Adrenal gland (tissue), 12 donors: ENCODE data around the gene HOXA5. TPM values are rescaled to one million over a fixed set of nuclear protein-coding genes. Genes with fewer than 3 reads are reported as not detected.

Experiments used
- DNase-seq, 7 donors: peaks; one replicate each; pipeline ENCODE4 v3.0.0-alpha.2; 2019 to 2020
- H3K27ac ChIP-seq, 5 donors: fragments of 200-600 bp; sonication (generic) in 4 of 5; 1 replicate in 3 of 5; 2 replicates in 2 of 5; pipeline versions ENCODE4 v1.5.1 to v1.8.0; 2016 to 2020; ENCODE audit warnings: mild to moderate bottlenecking in 1 of 5
- H3K27me3 ChIP-seq: fragments of 200-600 bp; 2 replicates; pipeline ENCODE4 v1.8.0; 2021
- H3K36me3 ChIP-seq, 2 donors: fragments of 200-600 bp; replicated peaks in 1 of 2; 1 replicate in 1 of 2; 2 replicates in 1 of 2; pipeline versions ENCODE4 v1.5.1 to v1.8.0; 2018 to 2022
- H3K4me1 ChIP-seq, 2 donors: fragments of 200-600 bp; replicated peaks in 1 of 2; 1 replicate in 1 of 2; 2 replicates in 1 of 2; pipeline versions ENCODE4 v1.5.1 to v1.8.0; 2018 to 2021
- H3K4me3 ChIP-seq, 4 donors: fragments of 200-600 bp; sonication (generic) in 3 of 4; one replicate each; pipeline ENCODE4 v1.5.1; 2016 to 2018
- H3K9me3 ChIP-seq, 3 donors: fragments of 200-600 bp; sonication (generic) in 1 of 3; replicated peaks in 1 of 3; 1 replicate in 2 of 3; 2 replicates in 1 of 3; pipeline versions ENCODE4 v1.5.1 to v1.8.0; 2016 to 2021
- CTCF ChIP-seq, 6 experiments: fragments of 450-650 bp in 4 of 6; fragments of 200-600 bp in 2 of 6; sonication (generic) in 1 of 6; IDR thresholded peaks; 1 replicate in 5 of 6; 2 replicates in 1 of 6; pipeline versions ENCODE4 v1.5.1 to v1.8.0; 2016 to 2021; ENCODE audit warnings: antibody characterized with exemption in 6 of 6, mild to moderate bottlenecking in 2 of 6, moderate library complexity in 1 of 6
- POLR2A ChIP-seq, 2 donors: fragments of 450-650 bp; IDR thresholded peaks; one replicate each; pipeline ENCODE4 v1.6.1; 2017; ENCODE audit warnings: antibody characterized with exemption in 2 of 2, mild to moderate bottlenecking in 2 of 2, moderate library complexity in 1 of 2
- WGBS, 4 donors: extraction: QIAGEN DNeasy Blood & Tissue Kit in 2 of 4; methylation state at CpG; one replicate each; pipeline versions ENCODE4 v1.1.5 to v1.1.7; 2013 to 2017; 5-methylcytosine and 5-hydroxymethylcytosine counted together
- intact Hi-C, 2 donors: fragments of 100-400 bp; cut with DNase I; formaldehyde crosslinking; loops; one replicate each; pipeline versions ENCODE4 v1.14.1 to v1.15.0; 2022 to 2023
- polyA plus RNA-seq, 3 donors: library from polyadenylated mRNA; stranded (reverse); fragments of 200-250 nt in 2 of 3; fragments of 350-450 nt in 1 of 3; fragmentation: Illumina TruSeq in 1 of 3; extraction: RNeasy Lipid Tissue Mini Kit (QIAGEN cat#74804) in 1 of 3; gene quantifications; one replicate each; pipeline ENCODE4 v1.2.3, GENCODE V29; 2013 to 2014
- total RNA-seq, 9 donors: library from RNA; depleted of rRNA in 4 of 9; stranded (reverse); fragments of >200 nt in 4 of 9; fragments of 120-200 nt in 1 of 9; fragmentation: NEBNext Ultra II Directional in 1 of 9; extraction: Animal tissue kit (Norgen Biotek cat#: 25700) in 1 of 9; gene quantifications; one replicate each; pipeline versions ENCODE4 v1.1.0 to v1.2.4, GENCODE V29; 2013 to 2023
- donor health status: healthy with polysubstance abuse.
- donor health status: Bipolar disorder and iron deficiency.
- donor health status: DM: yes; HTN: yes; CAD: no.
- donor health status: DM: no; HTN: no; CAD: no.
- donor health status: DM: no; HTN: no; CAD: no.
- donor health status: DM: yes; HTN: yes; CAD: no.

HOXA5 gene
- total and polyA plus RNA-seq, 12 donors, result 21.8 to 132 (median 57.0) TPM

GRCh38 chr7:27109466-27110185 lies 33.9 kb downstream of the HOXA5 start:
- Histone ChIP-seq H3K4me3 (no peak overlapping the region), H3K4me1 (peaks cover 0 to 17% of the 10 kb centered on the region in 2 donors), H3K36me3 (no peaks in the 10 kb centered on the region), H3K27ac (peak overlapping the region in 3 of 5 donors; percentile 36 to 97 (median 90)), H3K27me3 (no peaks in the 10 kb centered on the region), H3K9me3 (no peaks in the 10 kb centered on the region)
- TF ChIP-seq CTCF (IDR thresholded peaks at IDR 0.05) (no peak), POLR2A (IDR thresholded peaks at IDR 0.05) (no peak)
- no peak for DNase-seq
- intact Hi-C loops, result loop anchor here in 1 of 2 donors (10.0 kb wide), 1 partner anchor 245 kb away; the partner anchor contains the start of gene SKAP2
- WGBS, 4 donors, result 80 to 100% (median 90%) methylated on average over 2 to 4 of the region's 4 CpGs

GRCh38 chr7:27108390-27109127 lies 34.9 kb downstream of the HOXA5 start:
- no peaks in the 10 kb centered on the region for H3K27me3 ChIP-seq

GRCh38 chr7:27107391-27108381 lies 35.8 kb downstream of the HOXA5 start:
- TF ChIP-seq POLR2A (IDR thresholded peaks at IDR 0.05) (no peak), CTCF (IDR thresholded peaks at IDR 0.05) (no peak)
- intact Hi-C loops, result loop anchor here in 1 of 2 donors (10.0 kb wide), 1 partner anchor 243 kb away; the partner anchor contains the start of gene SKAP2
- Histone ChIP-seq H3K27ac (peak overlapping the region in 4 of 5 donors; percentile 50 to 97 (median 76)), H3K9me3 (no peaks in the 10 kb centered on the region), H3K27me3 (no peaks in the 10 kb centered on the region), H3K4me3 (peak overlapping the region in 2 of 4 donors; percentile 2 to 45), H3K36me3 (no peaks in the 10 kb centered on the region), H3K4me1 (peaks cover 0 to 18% of the 10 kb centered on the region in 2 donors)
- 47 to 81% (median 58%) methylated on average over 19 to 47 of the region's 47 CpGs for WGBS, 4 donors
- peak in 1 of 7 donors; percentile 24 for DNase-seq

More at GRCh38 chr7:27108390-27109127, 34.9 kb downstream of the HOXA5 start:
- DNase-seq, result peak in 3 of 7 donors; percentile 67 to 71 (median 69)
- intact Hi-C loops, result loop anchor here in 1 of 2 donors (10.0 kb wide), 1 partner anchor 244 kb away; the partner anchor contains the start of gene SKAP2
- no peaks in the 10 kb centered on the region for H3K36me3 ChIP-seq
- peaks cover 0 to 17% of the 10 kb centered on the region in 2 donors for H3K4me1 ChIP-seq
- H3K9me3 ChIP-seq, result no peaks in the 10 kb centered on the region
- H3K27ac ChIP-seq, result peak overlapping the region; percentile 39 to 97 (median 61)
- 30 to 51% (median 39%) methylated on average over 11 to 41 of the region's 41 CpGs for WGBS, 4 donors
- TF ChIP-seq POLR2A (IDR thresholded peaks at IDR 0.05) (peak in 1 of 2 donors; percentile 71), CTCF (IDR thresholded peaks at IDR 0.05) (peak in 2 of 6 experiments; percentile 23 to 33)
- peak overlapping the region in 2 of 4 donors; percentile 2 to 45 for H3K4me3 ChIP-seq
